8988T (cell line): ENCODE results near the gene ARHGAP1.
"Not testable (repeated sequence)": the region's sequence is repeated elsewhere in the genome, so short reads cannot be mapped to it uniquely, and the experiment has no call there.

Experiments used
- DNase-seq: peaks from one replicate; pipeline ENCODE4 v3.0.0; 2011

The ARHGAP1 gene

DNA sequence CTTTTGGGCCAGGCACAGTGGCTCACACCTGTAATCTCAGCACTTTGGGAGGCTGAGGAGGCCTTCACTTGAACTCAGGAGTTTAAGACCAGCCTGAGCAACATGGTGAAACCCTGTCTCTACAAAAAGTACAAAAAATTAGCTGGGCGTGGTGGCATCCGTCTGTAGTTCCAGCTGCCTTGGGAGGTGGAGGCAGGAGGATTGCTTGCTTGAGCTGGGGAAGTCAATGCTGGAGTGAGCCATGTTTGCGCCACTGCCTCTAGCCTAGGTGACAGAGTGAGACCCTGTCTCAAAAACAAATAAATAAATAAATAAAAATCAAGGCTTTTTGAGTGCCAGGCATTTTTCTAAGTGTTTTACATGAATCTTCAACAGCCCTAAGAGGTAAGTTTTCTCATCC lies 29.9 kb downstream of the ARHGAP1 start:
- DNase-seq, result not testable (repeated sequence)

DNA sequence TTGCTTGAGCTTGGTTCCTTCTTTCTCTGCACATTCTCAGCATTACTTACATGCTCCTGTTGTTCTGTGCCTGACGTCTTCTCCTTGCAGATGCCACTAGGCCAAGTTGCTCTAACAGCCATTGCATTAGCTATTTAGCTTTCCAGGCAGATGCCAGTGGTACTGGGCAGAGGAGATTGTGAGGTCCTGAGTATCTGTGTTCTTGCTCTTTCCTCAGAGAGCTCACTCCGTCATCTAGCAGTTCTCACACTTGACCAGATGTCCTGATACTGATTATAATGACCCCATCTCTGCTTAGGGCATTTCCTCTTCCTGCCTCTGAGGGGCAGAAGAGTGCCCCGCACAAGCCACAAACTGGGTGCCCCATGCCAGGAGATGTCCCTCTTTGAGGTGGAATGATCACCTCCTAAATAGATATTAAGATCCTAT lies 30.7 kb downstream of the ARHGAP1 start:
- DNase-seq, result no peak

DNA sequence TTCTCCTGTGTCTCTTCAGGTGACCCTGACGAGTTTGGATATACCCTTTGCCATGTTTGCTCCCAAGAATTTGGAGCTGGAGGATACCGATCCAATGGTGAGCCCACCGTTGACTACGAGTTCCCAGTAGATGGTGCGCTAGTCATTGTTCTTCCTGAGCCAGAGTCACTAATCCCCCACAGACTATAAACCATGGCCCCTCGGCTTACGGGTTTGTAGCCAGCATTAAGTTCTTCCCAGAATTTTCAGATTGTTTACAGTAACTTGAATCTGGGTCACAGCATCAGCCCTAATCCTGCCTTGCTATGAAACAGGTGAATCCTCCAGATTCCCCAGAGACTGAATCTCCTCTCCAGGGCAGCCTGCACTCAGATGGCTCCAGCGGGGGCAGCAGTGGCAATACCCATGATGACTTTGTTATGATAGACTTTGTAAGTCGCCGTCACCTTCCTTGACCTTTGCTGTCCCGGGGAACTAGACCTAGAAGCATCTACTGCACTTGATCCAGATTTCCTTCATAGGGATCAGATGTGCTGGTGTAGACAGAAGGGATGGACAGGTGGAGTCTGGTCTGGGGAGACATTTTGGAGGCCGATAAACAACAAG lies 31.8 kb downstream of the ARHGAP1 start:
- DNase-seq, result no peak

DNA sequence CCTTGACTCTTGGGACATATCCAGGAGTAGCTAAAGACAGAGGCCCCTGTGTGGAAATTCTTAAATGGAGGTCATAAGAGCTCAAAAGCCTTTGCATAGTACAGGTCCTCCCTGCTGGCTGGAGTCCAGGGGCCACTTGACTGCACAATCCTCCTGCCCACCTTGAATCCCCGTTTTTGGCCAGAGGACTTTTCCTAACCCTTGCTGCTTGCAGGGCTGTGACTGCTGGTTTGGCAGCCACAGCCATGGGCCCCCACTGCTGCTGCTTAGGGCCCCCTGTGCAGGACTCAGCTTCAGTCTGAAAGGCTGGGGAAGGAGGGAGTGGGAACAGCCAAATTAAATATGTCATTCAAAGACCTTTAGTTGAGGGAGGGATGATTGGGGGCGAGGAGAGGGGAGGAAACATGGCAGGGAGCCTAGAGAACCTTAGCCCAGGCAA lies 33.4 kb downstream of the ARHGAP1 start:
- no peak for DNase-seq

DNA sequence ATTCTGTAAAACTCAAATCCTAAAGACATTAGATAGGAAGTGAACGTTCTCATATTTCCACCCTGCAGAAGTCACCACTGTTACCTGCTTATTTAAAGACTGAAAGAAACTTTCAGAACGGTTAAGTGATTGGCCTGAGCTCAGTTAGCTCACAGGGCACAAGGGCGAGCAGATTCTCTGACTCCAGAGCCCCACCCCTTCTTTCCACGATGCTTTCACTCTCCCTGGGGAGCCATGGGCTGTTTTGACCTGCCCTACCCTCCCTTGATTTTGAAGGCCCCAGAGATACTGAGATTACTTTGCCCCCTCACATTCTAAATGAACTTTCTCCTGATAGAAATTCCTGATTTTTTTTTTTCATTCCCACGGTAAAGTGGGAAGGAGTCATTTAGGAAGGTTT lies 33.9 kb downstream of the ARHGAP1 start:
- no peak for DNase-seq

DNA sequence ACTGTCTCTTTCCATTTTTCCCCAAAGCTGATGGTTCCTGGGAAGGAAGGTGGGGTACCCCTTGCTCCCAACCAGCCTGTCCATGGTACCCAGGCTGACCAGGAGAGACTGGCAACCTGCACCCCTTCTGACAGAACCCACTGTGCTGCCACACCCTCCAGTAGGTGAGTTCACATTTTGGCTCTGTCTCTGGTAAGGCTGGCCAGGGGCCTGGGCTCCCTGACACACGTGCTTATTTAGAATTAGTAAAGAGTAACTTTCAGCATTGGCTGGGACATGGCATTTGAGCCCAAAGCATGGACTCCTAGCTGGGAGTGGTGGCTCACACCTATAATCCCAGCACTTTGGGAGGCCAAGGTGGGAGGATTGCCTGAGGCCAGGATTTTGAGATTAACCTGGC lies 35.1 kb downstream of the ARHGAP1 start:
- no peak for DNase-seq

DNA sequence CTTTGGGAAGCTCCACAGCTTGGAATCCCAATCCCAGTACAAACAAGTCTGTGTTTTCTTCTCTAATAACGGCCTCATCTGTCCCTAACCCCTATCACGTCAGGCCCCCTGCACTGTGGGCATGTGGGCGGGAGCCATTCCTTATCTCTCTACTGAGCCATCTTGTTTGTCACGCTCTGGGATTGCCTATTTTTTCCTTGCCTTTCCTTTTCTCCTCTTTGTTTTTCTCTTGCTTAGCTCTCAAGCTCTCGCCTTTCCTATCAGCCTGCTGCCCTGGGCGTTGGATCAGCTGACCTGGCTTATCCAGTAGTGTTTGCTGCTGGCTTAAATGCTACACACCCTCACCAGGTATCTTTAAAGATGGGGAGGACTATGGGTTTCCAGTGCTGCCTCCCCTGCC lies 35.8 kb downstream of the ARHGAP1 start:
- DNase-seq, result no peak

DNA sequence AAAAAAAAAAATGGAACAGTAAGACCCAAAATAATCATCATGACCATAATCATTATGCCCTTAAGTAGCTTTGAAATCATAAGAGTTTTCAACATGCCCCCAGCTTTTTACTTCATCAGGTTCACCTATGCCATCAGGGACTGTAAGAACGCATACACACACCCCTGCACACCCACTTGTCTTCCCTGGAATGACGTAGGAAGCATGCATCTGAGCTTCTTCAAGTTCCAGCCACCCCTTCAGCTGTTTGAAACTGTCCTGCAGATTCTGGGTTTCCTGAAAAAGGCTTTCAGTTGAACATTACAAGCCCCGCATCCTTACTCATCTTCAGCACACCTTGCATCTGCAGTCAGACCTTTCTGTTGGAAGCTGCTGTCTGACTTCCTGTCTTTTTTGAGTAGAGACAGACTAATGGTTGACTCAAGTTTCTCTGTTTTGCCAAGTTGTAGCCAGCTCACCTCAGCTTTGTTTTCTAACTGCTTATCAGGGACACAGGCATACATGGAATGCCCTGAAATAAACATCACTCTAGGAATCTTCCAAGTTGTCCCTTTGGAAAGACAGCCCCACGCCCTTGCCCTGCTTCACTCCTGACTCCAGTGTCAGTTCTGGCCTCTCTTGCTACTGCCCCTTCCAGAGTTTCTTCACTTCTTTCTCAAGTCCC lies 37.0 kb downstream of the ARHGAP1 start:
- DNase-seq, result no peak

DNA sequence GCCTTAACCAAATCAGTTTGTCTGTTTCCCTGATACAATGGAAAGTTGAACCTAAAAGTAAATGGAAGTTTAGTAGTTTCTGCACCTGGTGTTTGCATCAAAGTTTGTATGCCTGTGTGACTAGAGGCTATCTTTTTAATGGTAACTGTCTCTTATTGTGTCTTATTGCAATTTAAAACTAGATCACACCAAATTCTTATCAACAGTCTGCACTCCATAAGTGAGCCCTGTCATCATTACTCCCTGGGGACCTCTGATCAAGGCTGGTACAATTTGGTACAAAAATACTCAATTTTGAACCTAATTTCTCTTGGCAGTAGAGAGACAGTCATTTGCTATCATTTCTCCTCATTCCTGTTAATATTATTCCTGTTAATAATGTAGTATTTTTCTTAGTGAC lies 38.1 kb downstream of the ARHGAP1 start:
- DNase-seq, result no peak

DNA sequence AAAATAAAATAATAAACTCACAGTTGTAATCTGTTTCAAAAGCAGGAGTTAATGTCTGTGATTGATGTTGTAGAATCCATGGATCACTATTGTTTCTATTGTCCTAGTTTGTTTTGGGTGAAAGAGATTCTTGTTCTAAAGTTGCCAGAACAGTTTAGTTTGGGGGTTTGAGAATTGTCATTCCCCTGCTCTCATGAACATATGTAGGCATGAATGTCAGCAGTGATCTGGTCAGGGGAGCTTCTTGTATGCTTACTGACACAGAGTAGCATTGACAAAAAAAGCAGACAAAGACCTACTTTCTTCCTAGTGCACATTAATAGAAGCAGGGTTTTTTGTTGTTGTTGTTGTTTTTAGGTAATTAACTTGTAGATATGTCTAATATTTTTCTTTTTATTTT lies 38.6 kb downstream of the ARHGAP1 start:
- no peak for DNase-seq

DNA sequence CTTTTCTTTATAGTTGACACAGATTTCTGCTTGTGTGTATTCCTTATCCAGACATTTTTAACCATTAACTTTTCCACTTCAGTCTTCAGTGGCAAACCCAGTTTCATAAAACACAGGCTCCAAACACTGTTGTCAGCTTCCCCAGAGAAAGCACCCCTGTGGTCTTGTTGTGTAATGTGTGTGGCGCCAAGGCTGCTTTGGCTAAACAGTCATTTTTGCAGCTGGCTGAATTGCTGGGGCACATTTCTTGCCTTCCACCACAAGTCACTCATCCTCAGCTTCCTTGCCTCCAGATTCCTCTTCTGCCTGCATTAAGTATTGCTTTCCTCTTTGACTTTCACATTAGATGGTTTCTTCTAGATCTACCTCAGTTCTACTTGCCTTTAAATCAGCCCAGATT lies 40.5 kb downstream of the ARHGAP1 start:
- no peak for DNase-seq

DNA sequence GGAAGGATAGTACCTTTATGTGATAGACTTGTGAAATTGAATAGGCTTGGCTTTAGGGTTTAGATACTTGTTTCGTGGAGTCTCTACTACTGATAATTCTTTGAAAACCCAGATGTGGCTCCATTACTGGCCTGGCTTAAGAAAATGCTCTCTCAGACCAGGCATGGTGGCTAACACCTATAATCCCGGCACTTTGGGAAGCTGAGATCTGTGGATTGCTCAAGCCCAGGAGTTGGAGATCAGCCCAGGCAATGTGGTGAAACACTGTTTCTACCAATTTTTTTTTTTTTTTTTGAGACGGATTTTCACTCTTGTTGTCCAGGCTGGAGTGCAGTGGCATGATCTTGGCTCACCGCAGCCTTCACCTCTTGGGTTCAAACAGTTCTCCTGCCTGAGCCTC lies 42.2 kb downstream of the ARHGAP1 start:
- no peak for DNase-seq

DNA sequence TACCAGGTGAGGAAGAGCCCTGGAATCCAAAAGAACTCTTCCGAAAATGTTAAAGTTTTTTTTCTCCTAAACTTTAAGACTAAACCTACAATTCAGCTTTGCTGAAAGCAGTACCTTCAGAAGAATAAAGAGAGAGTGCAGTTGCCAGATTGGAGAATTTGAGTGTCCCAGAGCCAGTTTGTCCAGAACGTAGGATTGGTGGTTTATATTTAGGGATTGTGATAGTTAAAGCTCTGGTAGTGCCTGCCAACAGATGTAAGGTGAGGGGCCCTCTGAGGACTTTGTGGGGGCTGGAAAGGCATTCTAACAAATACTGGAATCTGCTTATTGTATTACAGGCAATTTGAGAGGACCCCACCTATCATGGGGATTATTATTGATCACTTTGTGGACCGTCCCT lies 43.2 kb downstream of the ARHGAP1 start:
- no peak for DNase-seq

DNA sequence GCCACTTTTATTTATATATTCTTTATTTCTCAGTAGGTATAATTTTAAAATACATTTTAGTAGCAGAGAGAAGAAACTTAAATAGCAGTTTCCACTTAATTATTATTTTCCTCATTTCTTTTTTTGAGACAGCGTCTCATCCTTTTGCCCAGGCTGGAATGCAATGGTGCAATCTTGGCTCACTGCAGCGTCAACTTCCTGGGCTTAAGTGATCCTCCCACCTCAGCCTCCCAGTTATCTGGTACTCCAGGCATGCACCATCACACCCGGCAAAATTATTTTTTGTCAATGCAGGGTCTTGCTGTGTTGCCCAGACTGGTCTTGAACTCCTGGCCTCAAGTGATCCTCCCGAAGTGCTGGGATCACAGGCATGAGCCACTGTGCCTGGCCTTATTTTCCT lies 44.8 kb downstream of the ARHGAP1 start:
- DNase-seq, result no peak

DNA sequence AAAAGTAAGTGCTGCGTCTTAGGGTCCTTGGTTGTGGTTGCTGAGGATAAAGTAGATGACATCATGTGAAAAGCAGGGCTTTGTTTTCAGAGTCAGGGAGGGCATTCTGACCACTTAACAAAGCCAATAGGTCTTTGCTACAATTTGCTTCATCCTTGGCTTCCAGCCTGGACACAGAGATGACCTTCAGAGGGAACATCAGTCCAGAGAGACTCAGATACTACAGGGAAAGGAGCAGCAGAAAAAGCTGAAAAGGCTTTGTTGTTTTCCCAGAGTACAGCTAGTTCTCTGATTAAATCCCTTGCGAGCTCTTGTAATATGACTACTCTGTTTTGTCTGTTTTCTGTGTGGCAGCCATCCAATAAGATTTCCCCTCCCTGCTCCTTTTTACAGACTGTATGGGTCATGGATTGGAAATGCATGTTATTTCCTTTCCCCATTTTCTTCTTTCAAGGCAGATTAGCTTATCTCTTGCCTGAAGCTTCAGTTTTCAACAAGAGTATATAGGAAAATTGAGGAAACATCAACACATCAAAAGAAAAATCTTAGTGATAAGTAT lies 51.2 kb downstream of the ARHGAP1 start:
- peak; percentile 54 for DNase-seq

DNA sequence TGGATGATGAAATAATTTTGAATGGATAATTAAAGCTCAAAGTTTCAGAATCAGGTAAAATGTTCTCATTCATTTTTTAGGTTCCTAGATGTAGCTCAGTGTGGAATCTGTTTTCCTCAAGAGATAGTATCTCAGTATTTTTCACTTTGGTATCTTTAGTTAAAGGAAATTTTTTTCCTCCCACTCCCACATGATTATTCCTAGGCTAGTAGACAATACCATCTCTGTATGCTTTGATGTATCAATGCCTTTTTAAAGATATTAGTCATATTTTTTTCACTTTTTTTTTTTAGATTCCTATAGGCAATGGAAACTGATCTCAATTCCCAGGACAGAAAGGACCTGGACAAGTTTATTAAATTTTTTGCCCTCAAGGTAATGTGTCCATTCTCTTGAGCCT lies 56.4 kb downstream of the ARHGAP1 start:
- no peak for DNase-seq

DNA sequence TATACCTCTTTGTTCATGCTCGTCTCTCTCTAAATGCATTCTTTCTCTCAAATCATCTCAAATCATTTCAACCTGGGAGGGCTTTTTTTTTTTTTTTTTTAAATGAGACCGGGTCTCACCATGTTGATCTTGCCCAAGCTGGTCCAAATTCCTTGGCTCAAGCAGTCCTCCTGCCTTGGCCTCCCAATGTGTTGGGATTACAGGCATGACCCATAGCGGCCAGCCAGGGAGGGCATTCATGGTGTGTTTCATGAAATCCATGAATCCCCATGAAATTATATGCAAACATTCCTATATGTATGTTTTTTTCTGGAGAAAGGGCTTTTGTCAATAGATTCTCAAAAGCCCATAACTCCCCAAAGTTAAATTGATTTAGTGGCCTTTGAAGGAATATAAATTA lies 56.9 kb downstream of the ARHGAP1 start:
- no peak for DNase-seq

DNA sequence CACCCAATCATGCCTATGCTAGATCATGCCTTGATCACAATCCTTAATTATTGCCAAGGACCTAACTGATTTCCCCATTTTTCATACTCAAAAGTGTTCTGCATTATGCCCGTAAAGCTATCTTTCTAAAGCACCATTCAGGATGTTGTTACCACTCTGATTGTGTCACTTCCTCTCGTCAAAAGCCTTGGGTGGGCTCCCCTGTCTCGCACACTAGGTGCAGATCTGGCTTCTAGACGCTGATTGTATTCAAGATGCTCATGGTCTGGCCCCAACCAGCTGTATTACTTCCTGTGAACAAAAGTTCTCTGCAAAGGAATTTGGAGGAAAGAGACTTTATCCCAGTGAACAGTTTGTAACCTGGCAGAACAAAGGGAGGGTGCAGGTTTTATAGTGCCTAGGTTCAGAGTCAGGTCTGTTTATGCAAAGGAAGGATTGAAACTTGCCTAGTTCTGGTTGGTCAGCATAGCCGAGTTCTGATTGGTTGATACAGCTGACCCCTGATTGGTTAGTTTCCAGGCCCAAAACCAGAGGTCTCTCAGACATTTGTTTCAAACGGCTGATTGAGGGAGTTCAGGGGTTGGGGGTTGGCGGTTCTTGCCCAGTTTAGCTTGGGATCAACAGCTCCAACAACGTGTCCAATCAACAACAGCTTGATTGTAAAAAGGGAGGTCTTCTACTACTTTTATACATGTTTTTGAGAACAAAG lies 57.6 kb downstream of the ARHGAP1 start:
- no peak for DNase-seq

DNA sequence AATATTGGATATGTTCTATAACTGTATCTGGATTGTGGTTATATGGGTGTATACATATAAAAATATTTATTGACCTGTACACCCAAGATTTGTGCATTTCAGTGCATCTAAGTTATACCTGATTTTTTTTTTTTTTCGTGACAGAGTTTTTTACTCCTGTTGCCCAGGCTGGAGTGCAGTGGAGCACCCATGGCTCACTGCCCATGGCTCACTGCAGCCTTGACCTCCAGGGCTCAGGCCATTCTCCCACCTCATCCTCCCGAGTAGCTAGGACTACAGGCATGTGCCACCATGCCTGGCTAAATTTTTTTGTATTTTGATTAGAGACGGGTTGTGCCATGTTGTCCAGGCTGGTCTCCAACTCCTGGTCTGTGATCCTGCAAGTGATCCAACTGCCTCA lies 58.8 kb downstream of the ARHGAP1 start:
- DNase-seq, result no peak

DNA sequence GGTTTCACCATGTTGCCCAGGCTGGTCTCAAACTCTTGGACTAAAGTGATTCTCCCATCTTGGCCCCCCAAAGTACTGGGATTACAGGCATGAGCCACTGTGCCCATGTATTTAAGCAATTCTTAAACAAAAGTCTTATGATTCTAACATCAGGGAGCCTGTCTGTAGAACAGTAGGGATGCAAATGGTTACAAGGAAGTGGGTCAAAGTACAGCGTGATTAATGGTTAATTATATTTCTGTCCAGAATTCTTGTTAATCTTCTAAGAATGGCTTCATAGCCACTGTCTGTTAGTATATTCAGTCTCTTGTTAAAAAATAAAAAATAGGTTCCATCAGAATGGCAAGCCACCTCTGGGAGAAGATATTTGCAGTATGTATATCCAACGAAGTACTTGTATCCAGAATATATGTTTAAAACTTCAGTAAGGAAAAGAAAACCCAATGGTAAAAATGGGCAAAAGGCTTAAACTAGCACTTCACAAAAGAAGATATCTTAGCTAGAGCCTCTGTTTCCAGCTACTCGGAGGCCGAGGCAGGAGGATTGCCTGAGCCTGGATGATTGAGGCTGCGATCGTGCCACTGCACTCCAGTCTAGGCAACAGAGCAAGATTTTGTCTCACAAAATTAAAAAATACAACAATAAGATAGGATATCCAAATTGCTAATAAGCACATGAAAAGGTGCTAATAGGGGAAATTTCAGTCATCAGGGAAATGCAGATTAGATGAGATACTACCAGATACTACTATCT lies 60.2 kb downstream of the ARHGAP1 start:
- no peak for DNase-seq

DNA sequence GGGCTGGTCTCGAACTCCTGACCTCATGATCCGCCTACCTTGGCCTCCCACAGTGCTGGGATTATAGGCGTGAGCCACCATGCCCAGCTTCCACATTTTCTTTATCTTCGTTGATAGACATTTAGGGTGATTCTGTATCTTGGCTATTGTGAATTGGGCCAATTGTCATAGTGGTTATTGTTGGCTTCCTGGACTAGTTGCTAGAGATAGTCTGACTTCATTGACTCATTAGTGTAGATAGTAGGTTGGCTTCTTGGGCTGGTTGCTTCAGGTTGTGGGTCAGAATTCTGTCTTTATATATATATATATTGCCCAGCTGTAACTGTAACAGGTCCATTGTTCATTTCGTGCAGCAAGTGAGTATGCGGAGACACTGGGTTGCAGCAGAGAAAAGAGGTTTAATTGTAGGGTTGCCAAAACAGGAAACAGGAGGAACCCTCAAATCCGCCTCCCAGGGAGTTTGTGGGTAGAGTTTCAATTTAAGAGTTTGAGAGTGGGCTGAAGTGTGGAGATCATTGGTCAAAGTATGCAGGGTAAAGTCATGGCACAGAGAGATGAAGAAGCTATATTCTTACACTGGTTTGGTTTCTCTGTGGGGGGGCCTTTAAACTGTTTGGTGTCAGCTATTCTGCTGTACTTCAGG lies 61.1 kb downstream of the ARHGAP1 start:
- DNase-seq, result no peak

DNA sequence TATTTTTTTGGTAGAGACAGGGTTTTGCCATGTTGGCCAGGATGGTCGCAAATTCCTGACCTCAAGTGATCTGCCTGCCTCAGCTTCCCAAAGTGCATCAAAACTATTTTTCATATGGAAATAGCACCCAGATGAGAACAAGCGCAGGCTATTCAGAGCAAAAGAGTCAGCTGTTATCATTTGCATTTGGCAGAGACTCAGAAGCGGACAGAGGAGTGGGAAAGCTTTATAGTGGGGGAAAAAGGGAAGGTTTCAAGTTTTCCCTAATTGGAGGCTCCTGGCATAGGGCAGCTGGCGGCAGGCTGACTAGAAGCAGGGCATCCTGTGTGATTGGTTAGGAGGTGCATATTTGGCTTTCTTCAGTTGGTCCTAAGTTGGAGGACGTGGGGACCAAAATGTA lies 62.9 kb downstream of the ARHGAP1 start:
- DNase-seq, result no peak
